ENCODE results near the gene C7.

DNA sequence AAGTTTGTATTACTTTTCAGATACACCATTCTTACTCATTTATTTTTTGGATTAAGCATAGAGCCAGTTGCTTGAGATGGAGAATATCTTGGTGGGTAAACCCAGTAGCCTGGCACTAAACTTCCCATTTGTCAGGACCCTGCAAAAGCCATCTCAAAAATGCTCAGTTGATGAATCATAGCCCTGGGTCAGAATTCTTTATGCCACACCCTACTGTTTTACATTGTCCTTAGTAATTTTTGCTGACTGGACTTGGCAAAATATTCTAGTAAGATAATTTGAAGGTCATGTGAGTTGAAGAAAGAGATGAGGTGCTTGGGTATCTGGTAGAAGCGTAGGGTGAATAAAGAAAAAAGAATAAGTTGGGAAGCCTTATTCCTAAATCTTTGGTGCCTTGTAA lies 50.7 kb downstream of the C7 start:
- TF ChIP-seq POLR2A (IDR thresholded peaks at IDR 0.05) = no peak
- TF ChIP-seq, protein P1, sequence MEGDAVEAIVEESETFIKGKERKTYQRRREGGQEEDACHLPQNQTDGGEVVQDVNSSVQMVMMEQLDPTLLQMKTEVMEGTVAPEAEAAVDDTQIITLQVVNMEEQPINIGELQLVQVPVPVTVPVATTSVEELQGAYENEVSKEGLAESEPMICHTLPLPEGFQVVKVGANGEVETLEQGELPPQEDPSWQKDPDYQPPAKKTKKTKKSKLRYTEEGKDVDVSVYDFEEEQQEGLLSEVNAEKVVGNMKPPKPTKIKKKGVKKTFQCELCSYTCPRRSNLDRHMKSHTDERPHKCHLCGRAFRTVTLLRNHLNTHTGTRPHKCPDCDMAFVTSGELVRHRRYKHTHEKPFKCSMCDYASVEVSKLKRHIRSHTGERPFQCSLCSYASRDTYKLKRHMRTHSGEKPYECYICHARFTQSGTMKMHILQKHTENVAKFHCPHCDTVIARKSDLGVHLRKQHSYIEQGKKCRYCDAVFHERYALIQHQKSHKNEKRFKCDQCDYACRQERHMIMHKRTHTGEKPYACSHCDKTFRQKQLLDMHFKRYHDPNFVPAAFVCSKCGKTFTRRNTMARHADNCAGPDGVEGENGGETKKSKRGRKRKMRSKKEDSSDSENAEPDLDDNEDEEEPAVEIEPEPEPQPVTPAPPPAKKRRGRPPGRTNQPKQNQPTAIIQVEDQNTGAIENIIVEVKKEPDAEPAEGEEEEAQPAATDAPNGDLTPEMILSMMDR (IDR thresholded peaks at IDR 0.05 in 4 of 5, conservative IDR thresholded peaks at IDR 0.05 in 1 of 5) = no peak

All from gastrocnemius medialis (tissue), 4 donors.